Right forelimb (tissue), 1 donor: ENCODE data around the gene IFI30.

Source experiments
- DNase-seq: peaks from one replicate; pipeline ENCODE4 v3.0.0-alpha.2; 2018

IFI30 gene

DNA sequence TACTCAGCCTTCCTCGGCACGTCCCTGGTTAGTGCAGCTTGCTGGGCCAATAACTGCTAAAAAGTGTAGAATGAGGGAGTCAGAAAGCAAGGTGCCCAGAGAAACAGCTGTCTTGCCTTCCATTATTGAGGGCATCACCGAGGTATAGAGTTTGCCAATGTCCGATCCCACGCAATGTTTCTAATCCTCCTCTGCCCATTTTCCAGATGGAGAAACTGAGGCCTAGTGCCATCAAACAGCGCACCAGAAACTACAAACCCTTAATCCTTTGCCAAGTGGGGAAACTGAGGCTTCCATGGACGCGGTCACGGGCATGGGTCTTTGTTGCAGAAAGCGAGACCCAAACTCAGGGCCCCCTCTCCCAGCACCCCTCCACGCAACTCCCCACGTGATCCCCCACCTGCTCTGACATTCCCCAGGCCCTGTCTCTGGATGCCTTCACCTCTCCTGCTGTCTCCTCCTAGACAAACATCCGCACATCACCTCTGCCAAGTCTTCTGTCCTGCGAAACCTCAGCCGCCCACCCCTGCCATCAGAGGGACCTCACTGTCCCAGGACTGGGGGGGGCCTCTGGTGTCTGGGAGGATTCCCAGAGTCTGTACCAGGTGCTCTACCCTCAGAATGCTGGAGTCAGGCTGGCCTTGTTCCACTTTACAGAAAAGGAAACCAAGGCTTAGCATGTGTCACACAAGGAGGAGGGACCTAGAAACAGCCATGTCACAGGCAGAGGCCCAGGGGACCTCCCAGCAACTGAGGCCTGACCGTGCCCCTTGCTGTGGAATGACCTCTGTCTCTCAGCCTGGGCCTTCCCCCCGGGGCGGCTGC lies 53.6 kb downstream of the IFI30 start:
- no peak for DNase-seq
